Activated naive CD4-positive, alpha-beta T cell treated with Interleukin-2 at 50 U/mL for 16 hours (primary cell): Measurements from ENCODE around the gene MRPS10.
"Not testable (repeated sequence)": the region's sequence is repeated elsewhere in the genome, so short reads cannot be mapped to it uniquely, and the experiment has no call there.

Source experiments
- DNase-seq: peaks from one replicate; pipeline ENCODE4 v3.0.0-alpha.2; 2020

MRPS10 gene

GRCh38 chr6:42173101-42173500 lies 44.6 kb downstream of the MRPS10 start, which contains the start of gene GUCA1A:
TSS of gene GUCA1A (plus strand) at chr6:42173364. CDS start at chr6:42173614, 250 bp downstream.
- DNase-seq, result no peak

GRCh38 chr6:42171813-42172581 lies 45.7 kb downstream of the MRPS10 start:
- no peak for DNase-seq

GRCh38 chr6:42169780-42170179 lies 47.9 kb downstream of the MRPS10 start:
- not testable (repeated sequence) for DNase-seq

- no peak for DNase-seq
These were observed 49.0 kb downstream of the MRPS10 start for GRCh38 chr6:42168650-42169049.

- DNase-seq, result peak; percentile 77
These were observed 51.1 kb downstream of the MRPS10 start for GRCh38 chr6:42166444-42167141.

- no peak for DNase-seq
These were observed 52.6 kb downstream of the MRPS10 start for GRCh38 chr6:42165016-42165415.

- DNase-seq, result no peak
These were observed 53.7 kb downstream of the MRPS10 start for GRCh38 chr6:42163981-42164380.

- DNase-seq, result no peak
These were observed 54.8 kb downstream of the MRPS10 start for GRCh38 chr6:42162812-42163211.

- DNase-seq, result no peak
These were observed 55.3 kb downstream of the MRPS10 start for GRCh38 chr6:42162384-42162783.

- no peak for DNase-seq
These were observed 58.1 kb downstream of the MRPS10 start for GRCh38 chr6:42159431-42160024.

GRCh38 chr6:42158631-42159030 lies 59.0 kb downstream of the MRPS10 start:
- DNase-seq, result no peak

GRCh38 chr6:42158011-42158410 lies 59.6 kb downstream of the MRPS10 start:
- no peak for DNase-seq
